Caco-2 (cell line): Measurements from ENCODE around the gene FRZB. TPM values are rescaled to one million over a fixed set of nuclear protein-coding genes. Genes with fewer than 3 reads are reported as not detected.

Experiments
- BruUV-seq: library from RNA; stranded (reverse); fragments of 400-500 nt; replicated peaks from 2 replicates; lab custom pipeline; 2021; lab: Mats Ljungman, UMichigan
- CTCF ChIA-PET: fragments of 300-600 bp; sonication (Branson Sonifier 250); formaldehyde crosslinking; loops from one replicate; lab custom pipeline; 2022; ENCODE audit warnings: antibody characterized with exemption; lab: Charles Lee
- POLR2A ChIA-PET: fragments of 300-600 bp; sonication (Branson Sonifier 250); formaldehyde crosslinking; loops from one replicate; lab custom pipeline; 2022; ENCODE audit warnings: antibody characterized with exemption; lab: Charles Lee
- DNase-seq, 2 experiments: peaks; one replicate each; pipeline versions ENCODE4 v3.0.0 to v3.0.0-alpha.2; 2020 to 2022
- H3K27me3 ChIP-seq: replicated peaks from 2 replicates; pipeline ENCODE4 v1.6.0; 2011; ENCODE audit warnings: low read length; ENCODE audit not compliant: control insufficient read depth, insufficient read depth
- H3K36me3 ChIP-seq: 2 replicates; pipeline ENCODE4 v1.5.1; 2011; ENCODE audit warnings: low read length; ENCODE audit not compliant: control insufficient read depth, insufficient read depth
- H3K4me1 ChIP-seq: fragments of 250-450 bp; sonication (Bioruptor Pico); 2 replicates; pipeline ENCODE4 v1.5.1; 2020; ENCODE audit warnings: mild to moderate bottlenecking
- H3K4me3 ChIP-seq: 2 replicates; pipeline ENCODE4 v1.5.1; 2011; ENCODE audit warnings: low read depth, mild to moderate bottlenecking, control low read depth, low read length
- H3K9me3 ChIP-seq: fragments of 250-450 bp; sonication (Bioruptor Pico); 2 replicates; pipeline ENCODE4 v1.5.1; 2020; ENCODE audit warnings: mild to moderate bottlenecking, moderate library complexity
- H3K27ac Mint-ChIP-seq: one replicate; pipeline ENCODE4 v1.8.0; 2022; ENCODE audit warnings: mixed read lengths; ENCODE audit not compliant: unreplicated experiment
- H3K27me3 Mint-ChIP-seq: one replicate; pipeline ENCODE4 v1.8.0; 2022; ENCODE audit warnings: mixed read lengths; ENCODE audit not compliant: insufficient read depth, unreplicated experiment
- H3K36me3 Mint-ChIP-seq: one replicate; pipeline ENCODE4 v1.8.0; 2022; ENCODE audit warnings: mild to moderate bottlenecking, mixed read lengths; ENCODE audit not compliant: insufficient read depth, unreplicated experiment
- H3K4me1 Mint-ChIP-seq: one replicate; pipeline ENCODE4 v1.8.0; 2022; ENCODE audit warnings: low read depth, mixed read lengths; ENCODE audit not compliant: unreplicated experiment
- H3K4me3 Mint-ChIP-seq: one replicate; pipeline ENCODE4 v1.8.0; 2022; ENCODE audit warnings: mild to moderate bottlenecking, moderate library complexity, mixed read lengths; ENCODE audit not compliant: unreplicated experiment
- H3K9me3 Mint-ChIP-seq: one replicate; pipeline ENCODE4 v1.8.0; 2022; ENCODE audit warnings: mixed read lengths; ENCODE audit not compliant: unreplicated experiment
- CTCF ChIP-seq, 2 experiments: fragments of 200-600 bp in 1 of 2; IDR thresholded peaks; 1 replicate in 1 of 2; 2 replicates in 1 of 2; pipeline versions ENCODE4 v1.5.1 to v1.8.0; 2011 to 2022; ENCODE audit warnings: antibody characterized with exemption in 1 of 2, control low read depth in 1 of 2, inconsistent platforms in 1 of 2, low read depth in 1 of 2, low read length in 1 of 2, mild to moderate bottlenecking in 1 of 2, moderate library complexity in 1 of 2; ENCODE audit not compliant: insufficient read depth in 1 of 2, severe bottlenecking in 1 of 2, unreplicated experiment in 1 of 2
- intact Hi-C: fragments of 100-400 bp; cut with micrococcal nuclease; formaldehyde crosslinking; loops from one replicate; pipeline ENCODE4 v1.10.0; 2022; ENCODE audit not compliant: unreplicated experiment
- total RNA-seq: library from RNA; stranded (reverse); gene quantifications from 2 replicates; pipeline ENCODE4 v1.2.3, GENCODE V29; 2022

The FRZB gene
- total RNA-seq, 1 experiment from 2014 or later: not detected

DNA sequence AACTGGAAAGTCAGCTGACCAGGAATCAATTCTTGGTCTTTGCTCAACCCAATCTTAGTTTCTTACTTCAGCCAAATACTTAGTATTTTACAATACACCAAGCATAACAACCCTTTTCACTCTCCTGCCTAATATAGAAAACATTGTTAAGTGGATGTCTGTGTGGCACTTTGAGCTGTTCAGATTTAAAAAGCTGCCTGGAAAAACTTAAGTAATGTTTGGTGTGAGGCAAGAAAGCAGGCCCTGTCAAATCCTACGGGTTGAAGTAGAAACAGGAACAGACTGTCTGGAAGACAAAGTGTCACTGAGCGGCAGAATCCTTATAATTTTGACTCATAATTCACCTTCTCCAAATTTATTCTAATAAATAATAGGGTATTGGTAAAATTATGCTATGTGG, 37.1 kb upstream of the FRZB start:
- BruUV-seq: no TSS peak
- H3K36me3 Mint-ChIP-seq: no peaks in the 10 kb centered on the region

GRCh38 chr2:182901748-182902147, 35.3 kb upstream of the FRZB start:
- no peak overlapping the region for H3K27ac Mint-ChIP-seq
- H3K27me3 Mint-ChIP-seq: no peaks in the 10 kb centered on the region
- CTCF ChIA-PET: no interaction called here
- no peak overlapping the region for H3K4me3 ChIP-seq
- no peaks in the 10 kb centered on the region for H3K27me3 ChIP-seq
- POLR2A ChIA-PET: no interaction called here
- no TSS peak for BruUV-seq
- H3K36me3 ChIP-seq: no peaks in the 10 kb centered on the region
- no peaks in the 10 kb centered on the region for H3K9me3 ChIP-seq
- DNase-seq: no peak
- intact Hi-C loops: no loop called here
- peaks cover 7% of the 10 kb centered on the region for H3K4me1 Mint-ChIP-seq
- H3K4me1 ChIP-seq: peaks cover 11% of the 10 kb centered on the region
- no peaks in the 10 kb centered on the region for H3K36me3 Mint-ChIP-seq
- no peak overlapping the region for H3K4me3 Mint-ChIP-seq
- H3K9me3 Mint-ChIP-seq: peaks cover 14% of the 10 kb centered on the region
- no peak for TF ChIP-seq CTCF (IDR thresholded peaks at IDR 0.05; ENCODE audit: insufficient read depth in 1 of 2, low read depth in 1 of 2, low read length in 1 of 2, severe bottlenecking in 1 of 2, unreplicated experiment in 1 of 2)

More for the DNA sequence above, 37.1 kb upstream of the FRZB start:
- H3K27me3 Mint-ChIP-seq: no peaks in the 10 kb centered on the region
- Histone ChIP-seq H3K36me3 (no peaks in the 10 kb centered on the region), H3K27me3 (no peaks in the 10 kb centered on the region), H3K4me1 (peaks cover 11% of the 10 kb centered on the region), H3K4me3 (no peak overlapping the region), H3K9me3 (no peaks in the 10 kb centered on the region)
- no peak for DNase-seq
- CTCF ChIA-PET: no interaction called here
- no peak overlapping the region for H3K4me3 Mint-ChIP-seq
- H3K9me3 Mint-ChIP-seq: peaks cover 10% of the 10 kb centered on the region
- POLR2A ChIA-PET: no interaction called here
- TF ChIP-seq CTCF (IDR thresholded peaks at IDR 0.05; ENCODE audit: insufficient read depth in 1 of 2, low read depth in 1 of 2, low read length in 1 of 2, severe bottlenecking in 1 of 2, unreplicated experiment in 1 of 2): no peak
- H3K27ac Mint-ChIP-seq: no peak overlapping the region
- H3K4me1 Mint-ChIP-seq: peaks cover 7% of the 10 kb centered on the region
- intact Hi-C loops: no loop called here

- Mint-ChIP-seq H3K27me3 (no peaks in the 10 kb centered on the region), H3K27ac (no peak overlapping the region), H3K9me3 (peaks cover 20% of the 10 kb centered on the region), H3K4me1 (peaks cover 7% of the 10 kb centered on the region), H3K36me3 (no peaks in the 10 kb centered on the region), H3K4me3 (no peak overlapping the region)
- DNase-seq: no peak
- H3K9me3 ChIP-seq: 0 out of 2 replicates have a peak, but pooled peaks cover 4% of the 10 kb centered on the region
- ChIA-PET POLR2A (no interaction called here), CTCF (no interaction called here)
- TF ChIP-seq CTCF (IDR thresholded peaks at IDR 0.05; ENCODE audit: insufficient read depth in 1 of 2, low read depth in 1 of 2, low read length in 1 of 2, severe bottlenecking in 1 of 2, unreplicated experiment in 1 of 2): no peak
- intact Hi-C loops: no loop called here
- H3K27me3 ChIP-seq: no peaks in the 10 kb centered on the region
- no peak overlapping the region for H3K4me3 ChIP-seq
- peaks cover 11% of the 10 kb centered on the region for H3K4me1 ChIP-seq
- no peaks in the 10 kb centered on the region for H3K36me3 ChIP-seq
- no TSS peak for BruUV-seq
These were observed 32.3 kb upstream of the FRZB start for GRCh38 chr2:182898718-182899117.
